HG03575 (cell line): ENCODE results near the gene HSPB7.
"Not testable (repeated sequence)": the region's sequence is repeated elsewhere in the genome, so short reads cannot be mapped to it uniquely, and the experiment has no call there.

Experiments
- ATAC-seq: cut with Tn5 transposase; IDR thresholded peaks from one replicate; pipeline ENCODE4 v1.9.1; 2021; ENCODE audit not compliant: unreplicated experiment, insufficient number of reproducible peaks, low FRiP score; ENCODE audit errors: extremely low read depth

Gene HSPB7

DNA sequence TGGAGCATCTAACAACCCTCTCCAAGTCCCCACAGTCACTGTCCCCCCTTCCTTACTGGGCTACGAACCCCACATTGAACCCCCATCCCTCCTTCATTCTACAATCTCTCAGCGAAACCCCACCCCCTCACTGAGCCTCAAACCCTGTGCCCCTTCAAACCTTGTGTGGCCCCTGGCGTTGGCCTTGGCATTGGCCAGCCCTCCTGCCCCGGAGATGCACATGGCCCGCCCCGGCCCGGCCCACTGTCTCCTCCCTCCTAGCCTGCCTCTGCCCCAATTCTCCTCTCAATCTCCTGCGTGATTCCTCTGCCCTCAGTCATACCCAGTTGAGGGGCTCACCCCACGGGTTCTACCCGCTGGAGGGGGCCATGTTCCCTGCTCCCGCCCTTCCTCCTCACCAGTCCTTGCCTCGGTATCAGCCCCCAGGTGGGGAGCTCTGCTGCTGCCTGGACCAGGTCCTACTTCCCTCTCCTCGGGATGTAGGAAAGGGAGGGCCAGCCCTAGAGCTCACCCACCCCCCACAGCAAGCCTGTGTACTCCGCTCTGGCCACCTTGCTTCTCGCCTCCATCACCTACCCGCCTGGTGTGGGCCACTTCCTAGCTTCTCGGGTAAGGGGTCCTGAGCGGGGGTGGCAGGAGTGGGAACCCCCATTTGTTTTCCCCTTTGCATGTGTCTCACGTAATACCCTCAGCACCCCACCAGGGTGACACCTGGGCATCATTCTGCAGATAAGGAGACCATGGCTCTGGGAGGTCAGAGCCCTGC is 10.6 kb upstream of the HSPB7 start:
- ATAC-seq, result no peak

GRCh38 chr1:16026723-16027484 is 9.1 kb upstream of the HSPB7 start:
- no peak for ATAC-seq

DNA sequence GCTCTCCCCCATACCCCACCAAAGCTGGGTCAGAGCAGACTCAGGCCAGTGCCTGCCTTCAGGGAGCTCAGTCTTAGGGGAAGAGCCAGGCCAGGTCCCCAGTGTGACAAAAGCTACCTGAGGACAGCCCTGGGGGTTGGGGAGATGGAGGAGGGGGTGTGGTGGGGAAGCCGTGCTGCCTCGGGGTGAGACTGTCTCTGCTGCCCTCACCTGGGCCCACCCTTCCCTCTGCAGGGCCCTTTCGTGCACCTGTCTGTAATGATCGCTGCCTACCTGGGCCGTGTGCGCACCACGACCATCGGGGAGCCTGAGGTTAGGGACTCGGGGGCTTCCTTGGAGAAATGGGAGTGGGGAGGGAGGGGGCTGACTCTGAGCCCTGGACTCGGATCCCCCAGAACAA is 8.5 kb upstream of the HSPB7 start:
- not testable (repeated sequence) for ATAC-seq

DNA sequence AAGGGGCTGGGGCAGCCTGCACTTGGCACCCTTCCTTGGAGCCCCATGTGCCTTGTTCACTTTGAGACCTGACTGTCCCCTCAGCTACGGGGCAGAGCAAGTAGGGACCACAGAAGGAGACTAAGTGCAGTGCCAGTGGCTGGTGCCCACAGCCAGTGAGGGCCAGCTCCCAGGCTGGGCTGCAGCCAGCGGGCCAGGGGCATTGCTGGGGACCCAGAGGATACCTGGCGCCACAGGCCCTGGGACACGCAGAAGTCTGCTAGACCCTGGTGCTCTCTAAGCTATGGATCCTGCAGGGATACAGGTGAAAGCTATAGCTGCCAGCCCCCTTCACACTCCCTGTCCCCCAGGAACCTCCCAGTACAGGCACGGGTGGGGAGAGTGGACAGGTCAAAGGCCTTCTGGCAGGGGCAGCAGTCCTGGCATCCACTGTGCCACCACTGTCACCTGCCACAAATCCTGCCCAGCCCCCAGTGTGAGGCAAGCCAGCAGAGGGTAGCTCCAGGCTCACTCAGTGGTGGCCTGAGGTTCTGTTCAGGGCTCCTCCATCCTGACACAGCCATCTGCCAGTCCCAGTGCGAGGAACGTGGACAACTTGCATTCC is 5.3 kb upstream of the HSPB7 start:
- no peak for ATAC-seq

DNA sequence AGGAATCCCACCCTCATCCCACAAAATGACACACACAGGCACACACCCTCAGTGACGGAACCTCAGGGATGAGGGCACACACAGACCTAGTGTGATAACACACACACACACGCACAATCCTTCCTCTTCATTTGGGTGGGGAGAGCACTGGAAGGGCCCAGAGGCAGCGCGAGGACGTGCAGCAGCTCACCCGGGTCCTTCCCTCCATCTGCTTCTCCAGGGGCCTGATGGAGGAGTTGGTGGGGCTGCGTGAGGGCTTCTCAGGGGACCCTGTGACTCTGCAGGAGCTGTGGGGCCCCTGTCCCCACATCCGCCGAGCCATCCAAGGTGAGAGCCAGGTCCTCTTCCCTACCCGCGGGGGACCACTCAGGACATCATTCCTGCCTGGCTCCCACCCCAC is 4.5 kb upstream of the HSPB7 start:
- ATAC-seq, result no peak

GRCh38 chr1:16021681-16022080 is 3.8 kb upstream of the HSPB7 start, which contains the start of gene CLCNKA:
Gene CLCNKA (plus strand): TSS chr1:16022036. CDS start chr1:16022620, 584 bp downstream.
- no peak for ATAC-seq

DNA sequence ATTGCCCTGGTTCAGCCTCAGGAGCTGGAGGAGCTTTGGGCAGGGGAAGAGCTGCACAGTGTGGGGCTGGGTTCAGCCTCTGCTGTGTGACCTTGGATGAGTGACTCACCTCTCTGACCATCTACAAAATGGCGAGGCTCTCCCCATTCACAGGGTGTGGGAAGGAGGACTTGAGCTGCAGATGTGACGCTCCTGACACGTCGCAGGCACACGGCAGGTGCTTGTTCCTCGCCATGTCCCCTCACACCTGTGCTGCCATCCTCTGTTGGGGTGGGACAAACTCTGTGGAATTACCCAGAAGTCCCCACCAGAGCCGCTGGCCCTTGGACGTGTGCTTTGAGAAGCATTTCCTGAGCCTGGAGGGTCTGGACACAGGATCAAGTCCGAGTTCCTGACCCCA is 3.0 kb upstream of the HSPB7 start:
- ATAC-seq, result not testable (repeated sequence)

GRCh38 chr1:16020325-16020724 is 2.5 kb upstream of the HSPB7 start:
- no peak for ATAC-seq

- ATAC-seq, result no peak
Observed at GRCh38 chr1:16019644-16020277, 1.9 kb upstream of the HSPB7 start.

GRCh38 chr1:16018749-16019643 is 1.2 kb upstream of the HSPB7 start:
- ATAC-seq, result no peak

- ATAC-seq, result no peak
Observed at GRCh38 chr1:16018308-16018707, 465 bp upstream of the HSPB7 start.

DNA sequence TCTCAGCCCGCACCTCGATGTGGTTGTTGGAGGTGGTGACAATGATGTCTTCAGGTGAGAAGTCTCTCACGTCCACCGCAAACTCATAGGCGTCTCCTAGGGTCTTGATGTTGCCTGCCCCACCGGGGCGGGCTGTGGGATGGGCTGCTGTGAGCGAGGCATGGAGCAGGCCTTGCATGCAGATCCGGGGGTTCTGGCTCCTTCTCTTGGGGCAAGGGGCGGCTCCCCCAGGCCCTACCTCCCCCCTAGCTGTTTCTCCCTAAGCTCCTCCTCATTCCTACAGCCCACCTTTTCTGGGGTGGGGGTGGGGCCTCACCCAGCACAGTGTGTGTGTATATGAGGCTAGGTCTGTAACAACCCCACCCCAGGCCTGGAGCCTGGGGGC is 775 bp downstream of the HSPB7 start:
- ATAC-seq, result no peak

- ATAC-seq, result no peak
Observed at GRCh38 chr1:16015960-16016901, 1.6 kb downstream of the HSPB7 start.

DNA sequence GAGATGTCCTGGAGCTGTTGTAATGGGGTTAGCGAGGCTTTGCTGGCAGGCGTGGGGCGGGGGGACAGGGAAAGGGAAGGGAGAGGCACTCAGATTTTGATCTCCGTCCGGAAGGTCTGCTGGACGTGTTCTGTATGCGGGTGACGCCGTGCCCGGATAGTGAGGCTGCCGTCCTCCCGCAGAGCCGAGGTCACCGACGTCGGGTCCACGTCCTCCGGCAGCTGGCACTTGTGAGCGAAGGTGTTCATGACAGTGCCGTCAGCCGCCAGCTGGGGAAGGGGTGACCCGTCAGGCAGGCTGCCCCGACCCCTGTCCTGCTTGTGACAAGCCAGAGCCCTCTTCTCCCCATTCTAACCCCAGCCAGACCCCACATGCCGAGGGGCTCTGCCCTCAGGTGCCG is 2.4 kb downstream of the HSPB7 start:
- ATAC-seq, result no peak

DNA sequence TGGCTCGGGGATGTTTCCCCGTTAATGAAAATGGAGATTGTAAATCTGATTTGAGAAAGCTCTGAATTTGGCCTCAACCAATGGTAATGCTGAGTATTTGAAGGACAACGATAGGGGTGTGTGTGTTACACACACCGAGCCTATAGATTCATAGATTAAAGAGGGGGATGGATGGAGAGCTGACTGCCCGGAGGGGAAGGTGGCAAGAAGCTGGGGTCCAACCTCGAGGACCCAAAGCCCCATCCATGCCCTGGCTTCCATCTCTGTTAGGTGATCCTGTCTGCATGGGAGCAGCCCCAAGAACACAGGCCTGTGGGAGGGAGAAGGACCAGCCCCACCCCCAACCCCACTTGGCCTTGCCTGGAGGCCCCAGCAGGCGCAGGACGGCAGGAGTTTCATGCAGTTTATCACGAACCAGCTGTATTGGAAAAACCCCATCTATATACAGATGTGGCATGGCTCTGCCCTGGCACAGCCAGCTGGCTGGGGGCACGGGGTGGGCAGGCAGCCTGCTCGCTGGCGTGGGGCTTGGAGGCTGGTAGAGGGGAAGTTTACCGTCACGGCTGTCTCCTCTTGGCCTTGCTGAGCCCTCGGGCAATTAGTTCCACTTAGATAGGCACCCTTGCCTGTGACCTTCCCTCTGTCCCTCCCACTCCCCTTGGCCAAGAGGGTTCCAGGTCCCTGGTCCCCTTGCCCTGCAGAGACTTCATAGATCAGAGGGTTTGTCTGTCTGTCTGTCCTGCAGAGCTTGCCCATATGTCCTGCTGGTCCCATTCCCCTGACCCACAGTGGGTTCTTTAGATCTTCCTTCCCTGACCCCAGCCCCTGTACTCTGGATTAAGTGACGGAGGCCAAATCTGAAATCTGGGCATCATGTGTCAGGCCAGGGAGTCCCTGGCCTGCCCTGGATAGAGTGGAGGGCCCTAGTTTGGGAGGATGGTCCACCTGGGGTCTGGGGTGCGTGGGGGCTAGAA is 3.0 kb downstream of the HSPB7 start:
- ATAC-seq, result no peak

DNA sequence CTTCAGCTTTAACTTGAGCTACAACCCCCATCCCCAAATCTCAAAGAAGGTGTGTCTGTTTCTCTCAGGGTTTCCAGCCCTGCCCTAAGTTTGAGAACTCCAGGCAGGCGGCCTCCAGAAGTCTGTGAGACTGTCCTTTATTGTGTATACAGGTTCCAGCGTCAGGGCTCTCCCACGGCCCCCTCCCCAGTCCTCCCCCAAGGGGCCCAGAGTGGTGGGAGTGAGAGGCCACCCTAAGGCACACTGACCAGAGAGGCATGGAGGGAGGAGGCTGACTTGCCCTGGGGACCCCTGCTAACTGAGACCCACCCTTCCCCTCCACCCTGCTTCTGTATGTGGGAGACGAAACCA is 4.0 kb downstream of the HSPB7 start:
- ATAC-seq, result no peak
